HCT116 (cell line): ENCODE data around the gene GFPT1. TPM values are rescaled to one million over a fixed set of nuclear protein-coding genes. Genes with fewer than 3 reads are reported as not detected.

Experiments used
- ATAC-seq: fragments of 200-7000 bp; cut with Tn5 transposase; 2 replicates; pipeline ENCODE4 v1.9.1; 2020; ENCODE audit warnings: mild to moderate bottlenecking, moderate library complexity
- BruUV-seq: library from RNA; stranded (reverse); fragments of 400-500 nt; replicated peaks from 2 replicates; lab custom pipeline; 2021; lab: Mats Ljungman, UMichigan
- CTCF ChIA-PET: fragments of 300-600 bp; sonication (Branson Sonifier 250); formaldehyde crosslinking; loops from one replicate; lab custom pipeline; 2021; ENCODE audit warnings: antibody characterized with exemption; lab: Charles Lee
- POLR2A ChIA-PET: fragments of 300-600, 350-600 bp; sonication (Branson Sonifier 250); formaldehyde crosslinking; loops from one replicate; lab custom pipeline; 2021; ENCODE audit warnings: antibody characterized with exemption; lab: Charles Lee
- RAD21 ChIA-PET, 2 experiments: fragments of 300-600 bp; sonication (Branson Sonifier 250); formaldehyde crosslinking; loops; one replicate each; lab custom pipeline; 2023; ENCODE audit warnings: low total read pairs in 2 of 2; ENCODE audit not compliant: uncharacterized antibody in 2 of 2, unreplicated experiment in 2 of 2, low non-redundant PET in 1 of 2; lab: Charles Lee
- DNase-seq: peaks from one replicate; pipeline ENCODE4 v3.0.0-alpha.2; 2010; ENCODE audit warnings: low read depth, low spot score
- H2AFZ ChIP-seq: fragments of 200-600 bp; shearing (Covaris generic), sonication (generic); 2 replicates; pipeline ENCODE4 v1.6.1; 2017; ENCODE audit warnings: low read depth, mixed run types, mixed read lengths, antibody characterized with exemption, low read length; ENCODE audit not compliant: poor library complexity, severe bottlenecking
- H3K27ac ChIP-seq: 2 replicates; pipeline ENCODE4 v1.5.1; 2012; ENCODE audit warnings: low read depth, low read length
- H3K27me3 ChIP-seq: fragments of 200-600 bp; sonication (generic); 2 replicates; pipeline ENCODE4 v1.6.1; 2016; ENCODE audit warnings: mixed run types, low read length, mixed read lengths; ENCODE audit not compliant: insufficient read depth
- H3K36me3 ChIP-seq, 2 experiments: fragments of 200-500 bp in 1 of 2; fragments of 200-600 bp in 1 of 2; sonication (Bioruptor generic) in 1 of 2; sonication (generic) in 1 of 2; 2 replicates each; pipeline versions ENCODE4 v1.5.1 to v1.6.1; 2014 to 2016; ENCODE audit warnings: low read length in 2 of 2, inconsistent platforms in 1 of 2, mixed read lengths in 1 of 2, mixed run types in 1 of 2; ENCODE audit not compliant: insufficient read depth in 2 of 2, control insufficient read depth in 1 of 2
- H3K4me1 ChIP-seq, 2 experiments: fragments of 200-600 bp in 1 of 2; sonication (generic) in 1 of 2; 2 replicates each; pipeline versions ENCODE4 v1.5.1 to v1.6.1; 2012 to 2017; ENCODE audit warnings: low read length in 2 of 2, inconsistent platforms in 1 of 2, mild to moderate bottlenecking in 1 of 2, mixed read lengths in 1 of 2, mixed run types in 1 of 2, moderate library complexity in 1 of 2; ENCODE audit not compliant: insufficient read depth in 2 of 2, control insufficient read depth in 1 of 2
- H3K4me2 ChIP-seq: fragments of 200-600 bp; sonication (generic); 2 replicates; pipeline ENCODE4 v1.6.1; 2017; ENCODE audit warnings: mixed run types, low read length, mixed read lengths
- H3K4me3 ChIP-seq, 2 experiments: fragments of 200-600 bp in 1 of 2; sonication (generic) in 1 of 2; replicated peaks in 1 of 2; 2 replicates each; pipeline ENCODE4 v1.5.1; 2011 to 2016; ENCODE audit warnings: low read length in 2 of 2, control low read depth in 1 of 2, low read depth in 1 of 2, mild to moderate bottlenecking in 1 of 2, mixed read lengths in 1 of 2, mixed run types in 1 of 2
- H3K79me2 ChIP-seq: fragments of 200-600 bp; sonication (generic); 2 replicates; pipeline ENCODE4 v1.6.1; 2017; ENCODE audit warnings: mild to moderate bottlenecking, mixed run types, low read length, moderate library complexity, mixed read lengths; ENCODE audit not compliant: insufficient read depth
- H3K9ac ChIP-seq: fragments of 200-600 bp; sonication (generic); 2 replicates; pipeline ENCODE4 v1.6.1; 2016; ENCODE audit warnings: low read length, mixed read lengths
- H3K9me2 ChIP-seq: fragments of 200-600 bp; sonication (generic), shearing (Covaris generic); 2 replicates; pipeline ENCODE4 v1.6.1; 2017; ENCODE audit warnings: mixed run types, mild to moderate bottlenecking, moderate library complexity; ENCODE audit not compliant: insufficient read depth
- H3K9me3 ChIP-seq, 2 experiments: fragments of 200-500 bp in 1 of 2; fragments of 200-600 bp in 1 of 2; sonication (Bioruptor generic) in 1 of 2; sonication (generic) in 1 of 2; 2 replicates each; pipeline ENCODE4 v1.6.1; 2014 to 2017; ENCODE audit warnings: low read length in 2 of 2, mixed read lengths in 2 of 2, inconsistent platforms in 1 of 2, low read depth in 1 of 2, mild to moderate bottlenecking in 1 of 2, mixed run types in 1 of 2, moderate library complexity in 1 of 2; ENCODE audit not compliant: control insufficient read depth in 1 of 2, insufficient read depth in 1 of 2
- H4K20me1 ChIP-seq: fragments of 200-600 bp; sonication (generic), shearing (Covaris generic); 2 replicates; pipeline ENCODE4 v1.6.1; 2017; ENCODE audit warnings: mixed run types, mild to moderate bottlenecking, moderate library complexity; ENCODE audit not compliant: insufficient read depth
- ATF3 ChIP-seq: IDR thresholded peaks from 2 replicates; pipeline ENCODE4 v1.6.1; 2012
- CBX3 ChIP-seq: IDR thresholded peaks from 2 replicates; pipeline ENCODE4 v1.6.1; 2012; ENCODE audit warnings: low read depth
- CEBPB ChIP-seq: IDR thresholded peaks from 2 replicates; pipeline ENCODE4 v1.6.1; 2012; ENCODE audit warnings: low read depth
- CTCF ChIP-seq, 3 experiments: fragments of 200-600 bp in 1 of 3; sonication (generic) in 1 of 3; IDR thresholded peaks in 2 of 3; conservative IDR thresholded peaks in 1 of 3; 2 replicates each; pipeline ENCODE4 v1.5.1; 2012 to 2017; ENCODE audit warnings: low read depth in 2 of 3, low read length in 2 of 3, antibody characterized with exemption in 1 of 3, borderline replicate concordance in 1 of 3, control low read depth in 1 of 3, mild to moderate bottlenecking in 1 of 3, mixed read lengths in 1 of 3, mixed run types in 1 of 3, moderate library complexity in 1 of 3; ENCODE audit not compliant: insufficient read depth in 1 of 3
- ELF1 ChIP-seq: IDR thresholded peaks from 2 replicates; pipeline ENCODE4 v1.6.1; 2012; ENCODE audit warnings: low read depth, borderline replicate concordance
- EZH2 ChIP-seq: fragments of 200-600 bp; sonication (generic); IDR thresholded peaks from 2 replicates; pipeline ENCODE4 v1.6.1; 2017; ENCODE audit warnings: antibody characterized with exemption, mixed run types
- EZH2phosphoT487 ChIP-seq: fragments of 200-600 bp; IDR thresholded peaks from 2 replicates; pipeline ENCODE4 v1.6.1; 2018; ENCODE audit warnings: antibody characterized with exemption, borderline replicate concordance
- FOSL1 ChIP-seq: IDR thresholded peaks from 2 replicates; pipeline ENCODE4 v1.6.1; 2012; ENCODE audit warnings: low read depth
- JUND ChIP-seq: IDR thresholded peaks from 2 replicates; pipeline ENCODE4 v1.6.1; 2012
- POLR2A ChIP-seq: IDR thresholded peaks from 2 replicates; pipeline ENCODE4 v1.7.0; 2011; ENCODE audit warnings: borderline replicate concordance; ENCODE audit not compliant: insufficient read depth, insufficient read length; ENCODE audit errors: extremely low read depth
- POLR2AphosphoS5 ChIP-seq: IDR thresholded peaks from 2 replicates; pipeline ENCODE4 v1.6.1; 2011; ENCODE audit warnings: mild to moderate bottlenecking, low read depth, low read length, moderate library complexity
- RAD21 ChIP-seq: IDR thresholded peaks from 2 replicates; pipeline ENCODE4 v1.6.1; 2012; ENCODE audit warnings: low read depth, mild to moderate bottlenecking
- REST ChIP-seq: IDR thresholded peaks from 2 replicates; pipeline ENCODE4 v1.6.1; 2012; ENCODE audit warnings: low read depth
- SIN3A ChIP-seq: IDR thresholded peaks from 2 replicates; pipeline ENCODE4 v1.6.1; 2012; ENCODE audit warnings: low read depth
- SP1 ChIP-seq: IDR thresholded peaks from 2 replicates; pipeline ENCODE4 v1.6.1; 2012; ENCODE audit warnings: low read depth
- YY1 ChIP-seq: IDR thresholded peaks from 2 replicates; pipeline ENCODE4 v1.6.1; 2011; ENCODE audit warnings: low read length, low read depth, moderate library complexity, mild to moderate bottlenecking; ENCODE audit not compliant: insufficient replicate concordance; ENCODE audit errors: extremely low read depth
- ZFX ChIP-seq: fragments of 450-650 bp; IDR thresholded peaks from 2 replicates; pipeline ENCODE4 v1.6.1; 2017
- ZNF274 ChIP-seq: fragments of 200-500 bp; sonication (Bioruptor generic); IDR thresholded peaks from 2 replicates; pipeline ENCODE4 v1.6.1; 2014; ENCODE audit warnings: mild to moderate bottlenecking, low read depth, low read length, inconsistent platforms
- intact Hi-C: fragments of 100-400 bp; cut with micrococcal nuclease; formaldehyde crosslinking; loops from 2 replicates; pipeline ENCODE4 v1.10.0; 2022
- total RNA-seq: library from RNA; stranded (reverse); gene quantifications from one replicate; pipeline ENCODE4 v1.2.1, GENCODE V29; 2021; ENCODE audit not compliant: unreplicated experiment

The GFPT1 gene
- total RNA-seq, 1 experiment from 2014 or later, result 62.4 TPM

- ChIA-PET CTCF (no interaction called here), POLR2A (no interaction called here), RAD21 (no interaction called here)
- Histone ChIP-seq H3K27me3 (no peaks in the 10 kb centered on the region), H3K4me1 (no peaks in the 10 kb centered on the region), H3K27ac (no peak overlapping the region), H3K9ac (no peak overlapping the region), H3K79me2 (no peaks in the 10 kb centered on the region), H3K4me2 (no peak overlapping the region), H4K20me1 (no peaks in the 10 kb centered on the region), H2AFZ (no peak overlapping the region), H3K9me2 (no peaks in the 10 kb centered on the region), H3K36me3 (peaks cover 0 to 3% of the 10 kb centered on the region in 2 experiments; a peak in 1 of 4 replicates), H3K4me3 (no peak overlapping the region), H3K9me3 (no peaks in the 10 kb centered on the region)
- ATAC-seq (no peak), DNase-seq (no peak)
- intact Hi-C loops, result no loop called here
- no TSS peak for BruUV-seq
- no peak for TF ChIP-seq RAD21
- TF ChIP-seq ELF1, result no peak
- TF ChIP-seq CEBPB, result no peak
- no peak for TF ChIP-seq POLR2A
- TF ChIP-seq POLR2AphosphoS5, result no peak
- no peak for TF ChIP-seq EZH2
- TF ChIP-seq ZNF274, result no peak
- TF ChIP-seq EZH2phosphoT487, result no peak
- TF ChIP-seq ZFX, result no peak
- TF ChIP-seq YY1, result no peak
- TF ChIP-seq FOSL1, result no peak
- TF ChIP-seq CTCF (IDR thresholded peaks at IDR 0.05 in 2 of 3, conservative IDR thresholded peaks at IDR 0.05 in 1 of 3; ENCODE audit: borderline replicate concordance in 1 of 3, insufficient read depth in 1 of 3, low read depth in 2 of 3, low read length in 2 of 3), result no peak
- no peak for TF ChIP-seq JUND
- TF ChIP-seq REST, result no peak
- TF ChIP-seq ATF3, result no peak
- no peak for TF ChIP-seq SP1
- no peak for TF ChIP-seq SIN3A
- no peak for TF ChIP-seq CBX3
These were observed 6.9 kb upstream of the GFPT1 start for GRCh38 chr2:69393963-69394362.
